Activated naive CD8-positive, alpha-beta T cell treated with anti-CD3 and anti-CD28 coated beads, Interleukin-2, amount 50 U/mL, for 24 hours (primary cell): ENCODE data around the gene TTC7B.
A peak's percentile ranks its signal among the peaks of the same experiment; 100 is the strongest.

ENCODE experiments used
- ATAC-seq: fragments of 150-1000 bp; cut with Tn5 transposase; one replicate; pipeline ENCODE4 v1.10.0; 2021
- DNase-seq: peaks from one replicate; pipeline ENCODE4 v3.0.0; 2021
- H3K27ac Mint-ChIP-seq: one replicate; pipeline ENCODE4 v1.8.0; 2021; ENCODE audit warnings: mild to moderate bottlenecking, mixed read lengths
- H3K27me3 Mint-ChIP-seq: one replicate; pipeline ENCODE4 v1.8.0; 2021; ENCODE audit warnings: mixed read lengths
- H3K36me3 Mint-ChIP-seq: one replicate; pipeline ENCODE4 v1.8.0; 2021; ENCODE audit warnings: low read depth, mixed read lengths
- H3K4me1 Mint-ChIP-seq: one replicate; pipeline ENCODE4 v1.8.0; 2021; ENCODE audit warnings: mixed read lengths
- H3K4me3 Mint-ChIP-seq: one replicate; pipeline ENCODE4 v1.8.0; 2021; ENCODE audit warnings: mild to moderate bottlenecking, moderate library complexity, mixed read lengths
- H3K9me3 Mint-ChIP-seq: one replicate; pipeline ENCODE4 v1.8.0; 2021; ENCODE audit warnings: mixed read lengths

Gene TTC7B

DNA sequence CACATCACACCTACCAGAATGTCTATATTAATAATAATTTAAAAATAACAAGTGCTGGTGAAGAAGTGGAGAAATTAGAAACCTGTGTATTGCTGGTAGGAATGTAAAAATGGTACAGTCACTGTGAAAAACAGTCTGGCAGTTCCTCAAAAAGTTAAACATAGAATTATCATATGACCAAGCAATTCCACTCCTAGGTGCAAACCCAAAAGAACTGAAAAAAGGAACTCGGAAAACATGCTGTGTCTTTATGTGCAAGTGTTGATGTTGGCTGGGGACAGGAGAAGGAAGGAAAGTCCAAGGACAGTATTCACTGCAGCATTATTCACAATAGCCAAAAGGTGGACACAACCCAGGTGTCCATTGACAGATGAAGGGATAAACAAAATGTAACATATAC lies 146.5 kb downstream of the TTC7B start:
- H3K36me3 Mint-ChIP-seq, result peaks cover 6% of the 10 kb centered on the region
- ATAC-seq (no peak), DNase-seq (no peak)
- no peak overlapping the region for H3K27ac Mint-ChIP-seq
- peaks cover 10% of the 10 kb centered on the region for H3K9me3 Mint-ChIP-seq
- H3K4me3 Mint-ChIP-seq, result no peak overlapping the region
- no peaks in the 10 kb centered on the region for H3K27me3 Mint-ChIP-seq
- H3K4me1 Mint-ChIP-seq, result peaks cover 25% of the 10 kb centered on the region

DNA sequence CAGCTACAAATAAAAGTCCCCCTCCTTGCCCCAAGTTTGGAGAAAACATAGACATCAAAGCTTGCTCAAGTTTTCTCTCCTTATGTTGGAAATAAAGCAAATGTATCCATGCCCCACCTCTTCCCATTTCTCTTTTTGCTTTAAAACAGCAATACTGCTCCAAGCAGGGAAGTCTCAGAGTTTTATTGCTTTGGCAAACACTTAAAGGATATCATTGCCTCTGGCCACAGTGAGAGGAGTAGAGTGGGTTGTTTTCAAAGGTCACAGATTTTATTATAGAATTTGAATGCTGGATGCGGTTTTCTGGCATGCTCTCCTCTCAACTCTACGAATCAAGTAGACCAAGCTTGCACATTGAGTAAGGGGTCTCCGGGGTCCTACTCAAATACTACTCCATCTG lies 149.7 kb downstream of the TTC7B start:
- ATAC-seq (no peak), DNase-seq (no peak)
- Mint-ChIP-seq H3K9me3 (peaks cover 10% of the 10 kb centered on the region), H3K27ac (no peak overlapping the region), H3K4me3 (no peak overlapping the region), H3K36me3 (peaks cover 6% of the 10 kb centered on the region), H3K4me1 (peaks cover 14% of the 10 kb centered on the region), H3K27me3 (no peaks in the 10 kb centered on the region)

DNA sequence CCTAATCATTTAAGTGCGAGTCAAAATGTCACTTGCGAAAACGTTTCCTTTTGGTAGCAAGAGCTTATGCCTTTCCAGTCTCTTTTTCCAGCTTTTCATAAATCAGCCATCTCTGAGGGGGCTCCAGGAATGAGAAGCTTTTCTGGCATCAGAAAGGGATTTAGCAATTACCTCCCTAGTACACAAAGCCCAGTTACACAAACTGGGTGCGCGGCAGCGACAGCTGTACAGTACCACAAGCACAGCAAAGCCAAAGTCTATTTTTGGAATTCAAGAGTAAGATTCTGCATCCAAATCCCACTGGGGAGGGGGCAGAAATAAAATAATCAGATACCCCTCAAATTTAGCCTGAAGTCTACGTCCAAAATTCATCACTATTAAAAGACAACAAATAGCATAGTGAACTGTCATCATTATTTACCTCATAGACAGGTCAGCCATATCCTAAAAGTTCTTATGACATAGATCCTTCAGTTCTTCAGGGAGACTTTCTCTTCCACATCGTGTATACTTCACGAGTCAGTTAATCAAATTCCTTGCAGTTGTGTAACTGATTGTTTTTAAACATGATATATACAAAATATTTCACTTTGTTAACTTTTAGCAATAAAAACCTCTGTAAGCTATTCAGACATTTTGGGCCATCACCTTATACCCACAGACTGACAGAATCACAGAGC lies 150.8 kb downstream of the TTC7B start:
- Mint-ChIP-seq H3K4me3 (no peak overlapping the region), H3K4me1 (peaks cover 5% of the 10 kb centered on the region), H3K27me3 (no peaks in the 10 kb centered on the region), H3K27ac (no peak overlapping the region), H3K36me3 (peaks cover 6% of the 10 kb centered on the region), H3K9me3 (peaks cover 10% of the 10 kb centered on the region)
- no peak for DNase-seq
- no peak for ATAC-seq

DNA sequence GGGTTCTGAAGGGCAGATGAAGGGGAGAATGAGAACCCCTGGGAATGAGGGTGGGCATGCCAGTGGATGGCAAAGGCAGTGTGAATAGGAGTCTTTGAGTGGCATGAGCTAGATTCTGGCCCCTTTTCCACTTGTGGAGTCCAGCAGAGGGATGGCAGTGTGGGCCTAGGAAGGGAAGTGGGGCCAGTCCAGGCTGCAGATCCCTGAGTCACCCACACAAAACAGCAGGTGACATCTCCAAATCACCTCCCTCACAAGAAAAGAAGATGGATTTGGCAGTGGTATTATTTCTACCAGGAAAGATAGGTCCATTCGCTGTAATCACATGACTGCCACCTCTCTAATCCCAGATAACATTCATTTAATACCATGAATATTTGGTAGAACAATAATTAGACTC lies 151.3 kb downstream of the TTC7B start:
- no peaks in the 10 kb centered on the region for H3K27me3 Mint-ChIP-seq
- H3K36me3 Mint-ChIP-seq, result peaks cover 3% of the 10 kb centered on the region
- no peak overlapping the region for H3K27ac Mint-ChIP-seq
- DNase-seq, result no peak
- peaks cover 4% of the 10 kb centered on the region for H3K4me1 Mint-ChIP-seq
- no peak overlapping the region for H3K4me3 Mint-ChIP-seq
- H3K9me3 Mint-ChIP-seq, result peaks cover 8% of the 10 kb centered on the region
- ATAC-seq, result no peak

DNA sequence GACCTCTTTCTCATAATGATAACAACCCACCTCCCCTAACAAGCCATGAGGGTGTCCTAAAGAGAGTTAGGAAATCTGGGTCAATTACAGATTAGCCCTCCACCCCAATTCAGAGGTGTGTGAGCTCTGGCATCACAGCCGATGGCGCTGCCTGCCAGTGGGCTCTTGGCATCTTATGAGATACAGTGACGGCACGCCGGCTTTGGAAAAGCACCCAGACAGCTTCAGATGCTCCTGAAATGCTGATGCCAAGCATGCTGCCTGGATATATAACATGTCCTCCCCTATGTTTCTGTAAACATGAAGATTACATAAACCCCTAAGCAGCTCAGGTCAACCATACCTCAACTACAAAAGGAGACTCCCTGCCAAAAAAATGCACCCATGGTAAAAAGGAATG lies 152.6 kb downstream of the TTC7B start:
- ATAC-seq (no peak), DNase-seq (no peak)
- Mint-ChIP-seq H3K9me3 (peaks cover 4% of the 10 kb centered on the region), H3K4me1 (peaks cover 14% of the 10 kb centered on the region), H3K27ac (no peak overlapping the region), H3K27me3 (no peaks in the 10 kb centered on the region), H3K36me3 (no peaks in the 10 kb centered on the region), H3K4me3 (no peak overlapping the region)

DNA sequence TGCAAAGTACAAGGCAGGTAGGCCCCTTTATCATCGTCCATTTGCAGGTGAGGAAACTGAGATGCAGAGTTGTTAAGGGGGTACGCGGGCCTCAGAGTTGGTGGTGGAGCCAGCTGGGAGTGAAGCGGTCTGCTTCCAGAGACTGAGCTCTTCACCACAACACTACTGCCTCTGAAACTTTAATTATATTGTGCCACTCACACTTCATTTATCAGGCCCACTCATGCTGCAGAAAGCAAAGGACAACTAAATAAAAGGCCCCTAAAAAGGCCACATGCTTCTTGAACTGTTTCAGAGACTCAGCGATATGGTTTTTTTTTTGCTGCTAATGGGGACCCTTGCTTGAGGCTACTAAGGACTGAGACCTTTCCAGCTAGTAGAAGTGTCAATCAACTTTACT lies 153.1 kb downstream of the TTC7B start:
- no peak for DNase-seq
- peaks cover 19% of the 10 kb centered on the region for H3K4me1 Mint-ChIP-seq
- H3K27ac Mint-ChIP-seq, result no peak overlapping the region
- no peaks in the 10 kb centered on the region for H3K27me3 Mint-ChIP-seq
- no peaks in the 10 kb centered on the region for H3K36me3 Mint-ChIP-seq
- H3K9me3 Mint-ChIP-seq, result no peaks in the 10 kb centered on the region
- no peak overlapping the region for H3K4me3 Mint-ChIP-seq
- ATAC-seq, result no peak

DNA sequence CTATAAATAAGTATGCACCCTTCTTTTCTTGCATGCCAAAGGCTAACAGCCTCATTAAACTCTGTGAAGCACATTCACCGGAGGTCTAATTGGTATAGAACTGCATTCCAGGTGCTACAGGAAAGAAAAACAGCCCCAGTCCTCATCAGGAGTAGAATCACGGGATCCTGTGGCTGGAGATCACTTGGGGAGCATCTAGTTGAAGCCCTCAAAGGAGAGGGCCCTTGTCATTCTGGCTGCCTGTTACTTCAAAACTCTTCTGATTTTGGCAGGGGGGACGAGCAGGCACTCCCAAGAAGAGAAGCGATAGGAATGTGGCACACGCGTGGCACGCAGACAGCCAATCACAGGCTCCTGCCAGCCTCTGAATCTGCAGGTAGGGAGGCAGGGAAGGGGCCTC lies 154.4 kb downstream of the TTC7B start:
- Mint-ChIP-seq H3K27me3 (no peaks in the 10 kb centered on the region), H3K9me3 (no peaks in the 10 kb centered on the region), H3K36me3 (no peaks in the 10 kb centered on the region), H3K27ac (no peak overlapping the region), H3K4me1 (peaks cover 19% of the 10 kb centered on the region), H3K4me3 (no peak overlapping the region)
- DNase-seq (no peak), ATAC-seq (no peak)

GRCh38 chr14:90660865-90661570 lies 155.2 kb downstream of the TTC7B start:
- DNase-seq (no peak), ATAC-seq (no peak)
- Mint-ChIP-seq H3K4me1 (peaks cover 19% of the 10 kb centered on the region), H3K27ac (no peak overlapping the region), H3K36me3 (no peaks in the 10 kb centered on the region), H3K9me3 (no peaks in the 10 kb centered on the region), H3K27me3 (no peaks in the 10 kb centered on the region), H3K4me3 (no peak overlapping the region)

GRCh38 chr14:90659156-90659555 lies 157.1 kb downstream of the TTC7B start:
- DNase-seq (no peak), ATAC-seq (no peak)
- H3K27ac Mint-ChIP-seq, result no peak overlapping the region
- H3K36me3 Mint-ChIP-seq, result no peaks in the 10 kb centered on the region
- no peaks in the 10 kb centered on the region for H3K9me3 Mint-ChIP-seq
- H3K4me1 Mint-ChIP-seq, result peaks cover 19% of the 10 kb centered on the region
- H3K27me3 Mint-ChIP-seq, result no peaks in the 10 kb centered on the region
- H3K4me3 Mint-ChIP-seq, result no peak overlapping the region

GRCh38 chr14:90658541-90658967 lies 157.7 kb downstream of the TTC7B start:
- ATAC-seq (peak; percentile 99), DNase-seq (no peak)
- Mint-ChIP-seq H3K4me3 (no peak overlapping the region), H3K36me3 (no peaks in the 10 kb centered on the region), H3K9me3 (no peaks in the 10 kb centered on the region), H3K27ac (peak overlapping the region; percentile 34), H3K27me3 (no peaks in the 10 kb centered on the region), H3K4me1 (peaks cover 19% of the 10 kb centered on the region)

- ATAC-seq, result no peak
- no peaks in the 10 kb centered on the region for H3K27me3 Mint-ChIP-seq
- no peak overlapping the region for H3K27ac Mint-ChIP-seq
- no peaks in the 10 kb centered on the region for H3K36me3 Mint-ChIP-seq
- no peaks in the 10 kb centered on the region for H3K9me3 Mint-ChIP-seq
- no peak overlapping the region for H3K4me3 Mint-ChIP-seq
- DNase-seq, result no peak
- H3K4me1 Mint-ChIP-seq, result peaks cover 19% of the 10 kb centered on the region
Measured at GRCh38 chr14:90656973-90657372, 159.3 kb downstream of the TTC7B start.

- no peak for ATAC-seq
- Mint-ChIP-seq H3K4me1 (peaks cover 17% of the 10 kb centered on the region), H3K27ac (no peak overlapping the region), H3K9me3 (no peaks in the 10 kb centered on the region), H3K4me3 (no peak overlapping the region), H3K27me3 (no peaks in the 10 kb centered on the region), H3K36me3 (no peaks in the 10 kb centered on the region)
- DNase-seq, result no peak
Measured at GRCh38 chr14:90655829-90656228, 160.4 kb downstream of the TTC7B start.

DNA sequence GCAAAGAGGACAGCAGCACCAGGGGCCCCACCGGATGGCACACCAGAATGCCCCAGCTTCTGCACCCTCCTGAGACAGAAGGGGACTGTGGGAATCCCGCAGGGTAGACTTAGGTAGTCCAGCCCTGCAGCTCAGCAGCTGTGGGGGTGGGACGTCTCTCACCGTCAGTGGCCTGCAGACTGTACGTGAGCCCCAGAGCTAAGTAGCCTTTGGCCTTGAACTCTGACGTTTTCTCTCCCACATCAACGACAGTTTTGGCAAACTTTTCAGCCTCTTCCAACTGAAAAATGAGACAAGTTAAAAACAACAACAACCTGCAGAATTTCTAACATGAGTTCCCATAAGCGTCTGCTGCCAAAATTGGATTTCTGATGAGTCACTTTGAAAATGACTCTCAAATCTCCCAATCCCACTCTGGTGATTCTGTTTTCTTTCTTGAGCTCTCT lies 161.4 kb downstream of the TTC7B start:
- Mint-ChIP-seq H3K36me3 (no peaks in the 10 kb centered on the region), H3K4me1 (peaks cover 17% of the 10 kb centered on the region), H3K27ac (no peak overlapping the region), H3K9me3 (no peaks in the 10 kb centered on the region), H3K27me3 (no peaks in the 10 kb centered on the region), H3K4me3 (no peak overlapping the region)
- DNase-seq, result no peak
- ATAC-seq, result no peak

DNA sequence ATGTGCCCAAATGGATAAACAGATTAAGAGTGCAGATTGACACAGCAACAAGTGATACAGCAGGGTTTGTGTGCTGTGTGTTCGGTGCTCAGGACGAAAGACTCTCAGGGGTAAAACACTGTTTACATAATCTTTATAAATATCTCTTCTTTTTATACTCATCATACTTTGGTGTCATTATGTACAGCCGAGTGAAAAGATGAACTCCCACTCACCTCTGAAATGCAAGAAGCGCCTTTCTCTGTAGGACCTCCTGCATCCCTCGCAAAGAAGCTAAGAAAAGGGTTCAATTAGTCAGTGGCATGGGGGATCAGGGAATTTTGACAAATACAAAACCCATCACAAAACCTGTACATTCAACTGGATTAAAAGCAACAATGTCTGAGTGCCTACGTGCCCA lies 163.6 kb downstream of the TTC7B start:
- DNase-seq (no peak), ATAC-seq (no peak)
- no peaks in the 10 kb centered on the region for H3K27me3 Mint-ChIP-seq
- no peaks in the 10 kb centered on the region for H3K36me3 Mint-ChIP-seq
- H3K27ac Mint-ChIP-seq, result no peak overlapping the region
- H3K9me3 Mint-ChIP-seq, result no peaks in the 10 kb centered on the region
- no peaks in the 10 kb centered on the region for H3K4me1 Mint-ChIP-seq
- no peak overlapping the region for H3K4me3 Mint-ChIP-seq

DNA sequence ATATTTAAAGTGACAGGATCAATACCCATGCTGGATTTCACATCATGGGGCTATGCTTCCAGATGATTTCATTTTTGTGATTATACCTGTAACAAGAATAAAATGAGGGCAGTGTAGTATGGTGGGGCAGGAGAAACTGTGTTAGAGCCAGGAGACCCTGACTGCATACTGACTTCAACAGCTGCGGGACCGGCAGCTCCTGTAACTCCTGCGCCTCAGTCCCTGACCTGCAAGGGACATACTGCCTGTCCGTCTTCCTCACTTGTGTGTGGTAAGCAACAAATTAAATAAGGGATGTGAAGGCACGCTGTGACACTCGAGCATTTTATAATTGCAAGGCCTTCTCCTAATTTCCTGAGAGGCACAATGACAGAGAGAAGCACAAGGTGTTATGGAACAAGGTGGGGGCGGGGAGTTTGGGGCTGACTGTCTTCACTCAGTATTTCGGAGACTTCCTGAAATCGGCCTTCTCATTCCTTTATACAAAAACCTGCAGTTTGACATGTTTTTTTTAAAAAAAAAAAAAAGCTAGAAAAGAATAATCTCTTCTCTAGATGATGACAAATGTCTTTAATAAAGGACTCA lies 164.2 kb downstream of the TTC7B start:
- ATAC-seq (no peak), DNase-seq (no peak)
- H3K4me1 Mint-ChIP-seq, result no peaks in the 10 kb centered on the region
- H3K4me3 Mint-ChIP-seq, result no peak overlapping the region
- no peak overlapping the region for H3K27ac Mint-ChIP-seq
- no peaks in the 10 kb centered on the region for H3K27me3 Mint-ChIP-seq
- no peaks in the 10 kb centered on the region for H3K36me3 Mint-ChIP-seq
- no peaks in the 10 kb centered on the region for H3K9me3 Mint-ChIP-seq
